GM18526 (cell line): ENCODE data around the gene NR5A1.

ENCODE experiments used
- POLR2A ChIP-seq: IDR thresholded peaks from 3 replicates; pipeline ENCODE4 v1.6.1; 2011; ENCODE audit not compliant: insufficient read length; ENCODE audit errors: extremely low read depth

Gene NR5A1

GRCh38 chr9:124505006-124505900, 1.9 kb downstream of the NR5A1 start:
- TF ChIP-seq POLR2A = no peak

GRCh38 chr9:124504530-124505005, 2.6 kb downstream of the NR5A1 start:
- TF ChIP-seq POLR2A = no peak

- no peak for TF ChIP-seq POLR2A
These were observed 3.3 kb downstream of the NR5A1 start for GRCh38 chr9:124503713-124504529.

DNA sequence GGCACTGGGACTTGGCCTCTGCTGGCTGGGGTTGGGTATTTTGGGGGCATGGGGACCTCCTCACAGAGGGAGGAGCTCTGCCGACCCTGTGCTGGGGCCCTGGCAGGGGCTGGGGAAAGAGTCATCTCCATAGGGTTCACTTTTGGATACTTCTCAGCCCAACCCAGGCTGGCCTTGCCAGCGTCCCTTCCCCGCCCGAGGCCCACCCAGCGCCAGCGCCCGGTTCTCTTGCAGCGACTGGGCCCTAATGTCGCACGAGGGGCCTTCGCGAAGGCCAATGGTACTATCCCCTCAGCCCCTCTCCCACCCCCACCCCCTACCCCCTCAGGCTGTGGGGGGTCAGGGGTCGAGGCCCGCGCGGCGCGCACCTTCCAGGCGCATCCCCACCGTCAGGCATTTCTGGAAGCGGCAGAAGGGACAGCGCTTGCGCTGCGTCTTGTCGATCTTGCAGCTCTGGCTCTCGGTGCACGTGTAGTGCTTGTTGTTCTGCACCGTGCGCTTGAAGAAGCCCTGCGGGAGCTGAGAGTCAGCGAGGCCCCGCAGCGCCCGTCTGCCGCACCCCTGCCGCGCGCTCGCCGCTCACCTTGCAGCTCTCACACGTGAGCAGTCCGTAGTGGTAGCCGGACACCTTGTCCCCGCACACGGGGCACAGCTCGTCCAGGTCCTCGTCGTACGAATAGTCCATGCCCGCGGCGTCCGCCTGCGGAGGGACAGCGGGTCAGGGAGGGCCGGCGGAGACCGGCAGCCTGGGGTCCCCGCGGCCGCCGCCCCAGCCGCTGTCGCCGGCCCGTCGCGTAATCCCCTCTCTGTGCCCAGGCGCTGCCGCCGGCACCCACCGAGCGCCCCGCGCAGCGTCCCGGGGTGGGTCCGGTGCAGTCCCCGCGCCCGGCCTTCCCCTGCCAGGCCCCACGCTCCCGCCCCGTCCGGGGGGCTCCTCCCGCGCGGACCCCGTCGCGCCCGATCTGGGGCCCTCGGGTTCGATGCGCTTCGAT, 4.2 kb downstream of the NR5A1 start:
- no peak for TF ChIP-seq POLR2A

GRCh38 chr9:124501771-124502320, 5.4 kb downstream of the NR5A1 start:
- TF ChIP-seq POLR2A = no peak

GRCh38 chr9:124500796-124501611, 6.2 kb downstream of the NR5A1 start:
- no peak for TF ChIP-seq POLR2A

GRCh38 chr9:124500028-124500795, 7.0 kb downstream of the NR5A1 start:
- no peak for TF ChIP-seq POLR2A

- TF ChIP-seq POLR2A = no peak
These were observed 8.0 kb downstream of the NR5A1 start for GRCh38 chr9:124499216-124499615.

- no peak for TF ChIP-seq POLR2A
These were observed 8.6 kb downstream of the NR5A1 start for GRCh38 chr9:124498499-124499146.

DNA sequence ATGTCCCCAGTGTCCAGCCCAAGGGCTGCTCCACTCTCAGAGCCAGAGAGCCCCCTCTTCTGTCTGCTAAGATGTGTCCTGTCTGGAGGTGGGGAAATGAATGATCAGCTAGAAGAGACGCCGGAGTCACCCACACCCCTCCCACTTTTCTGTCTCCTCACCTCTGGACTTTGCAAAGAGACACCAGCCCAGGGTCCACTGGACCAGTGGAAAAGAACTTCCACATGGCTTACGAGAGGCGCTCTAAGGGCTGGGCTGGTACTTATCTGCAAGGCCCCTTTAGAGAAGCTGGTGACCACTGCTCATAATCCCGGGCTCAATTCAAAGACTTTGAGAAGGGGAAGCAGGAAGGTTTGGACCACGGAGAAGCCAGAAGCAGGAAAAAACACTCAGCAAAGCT, 9.2 kb downstream of the NR5A1 start:
- TF ChIP-seq POLR2A = no peak

DNA sequence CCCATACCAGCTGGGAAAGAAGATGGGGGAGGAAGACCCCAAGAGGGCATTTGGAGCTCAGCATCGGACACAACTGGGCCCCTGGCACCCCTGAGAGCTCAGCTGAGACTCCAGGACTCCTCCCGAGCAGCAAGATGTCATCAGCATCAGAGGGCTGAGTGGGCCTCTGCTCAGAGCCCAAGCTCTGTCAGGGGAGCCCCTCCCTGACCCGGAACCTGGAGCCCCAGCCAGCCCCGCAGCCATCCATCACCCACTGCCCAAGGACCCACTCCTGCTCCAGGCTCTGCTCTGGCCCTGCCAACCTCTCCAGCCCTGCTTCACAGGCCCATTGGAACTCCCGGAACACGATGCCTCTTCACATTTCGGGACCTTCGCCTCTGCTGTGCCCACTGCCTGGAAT, 9.8 kb downstream of the NR5A1 start:
- no peak for TF ChIP-seq POLR2A

DNA sequence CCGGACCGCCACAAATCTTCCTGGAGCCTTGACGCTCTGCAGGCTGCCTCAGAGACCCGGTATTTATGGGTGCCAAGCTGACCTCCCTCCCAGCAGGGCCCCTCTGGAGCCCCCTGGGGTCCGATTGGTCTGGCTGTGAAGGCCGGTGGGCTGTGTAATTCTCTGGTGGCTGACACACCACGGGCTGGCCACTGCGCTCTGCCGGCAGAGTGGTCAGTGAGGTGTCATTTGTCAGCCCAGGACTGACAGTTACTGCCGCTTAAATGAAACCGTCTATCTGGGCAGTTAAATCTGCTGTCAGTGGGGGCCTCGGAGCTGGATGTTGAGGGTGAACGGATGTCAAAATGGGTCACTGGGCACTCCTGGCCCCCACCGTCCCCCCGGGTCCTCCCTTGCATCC, 10.7 kb downstream of the NR5A1 start:
- no peak for TF ChIP-seq POLR2A

GRCh38 chr9:124496075-124496449, 11.1 kb downstream of the NR5A1 start:
- no peak for TF ChIP-seq POLR2A
